ENCODE data around the gene RAB3D.
"Not testable (repeated sequence)": the region's sequence is repeated elsewhere in the genome, so short reads cannot be mapped to it uniquely, and the experiment has no call there.

Gene RAB3D

GRCh38 chr19:11365557-11366117, 26.2 kb upstream of the RAB3D start:
- DNase-seq = no peak

GRCh38 chr19:11364935-11365334, 25.5 kb upstream of the RAB3D start:
- DNase-seq = no peak

- no peak for DNase-seq
Observed at GRCh38 chr19:11364296-11364904, 24.9 kb upstream of the RAB3D start.

- DNase-seq = no peak
Observed at GRCh38 chr19:11363881-11364280, 24.4 kb upstream of the RAB3D start.

GRCh38 chr19:11361771-11362731, 22.6 kb upstream of the RAB3D start:
- DNase-seq = no peak

GRCh38 chr19:11361037-11361770, 21.7 kb upstream of the RAB3D start:
- DNase-seq = no peak

- DNase-seq = no peak
Observed at GRCh38 chr19:11359421-11359820, 20.0 kb upstream of the RAB3D start.

- DNase-seq = no peak
Observed at GRCh38 chr19:11356676-11357550, 17.5 kb upstream of the RAB3D start.

GRCh38 chr19:11356074-11356397, 16.6 kb upstream of the RAB3D start:
- DNase-seq = no peak

- peak; percentile 90 to 92 for DNase-seq
Observed at GRCh38 chr19:11355160-11356073, 16.0 kb upstream of the RAB3D start, which contains the start of gene PLPPR2. Gene PLPPR2, plus strand, starts transcription at chr19:11355432. Its CDS starts 2,242 bp downstream, at chr19:11357674.

- DNase-seq = not testable (repeated sequence)
Observed at GRCh38 chr19:11354102-11354501, 14.6 kb upstream of the RAB3D start.

- DNase-seq = no peak
Observed at GRCh38 chr19:11349171-11349570, 9.7 kb upstream of the RAB3D start.

- DNase-seq = no peak
Observed at GRCh38 chr19:11347546-11348039, 8.1 kb upstream of the RAB3D start.

- DNase-seq = peak; percentile 99
Observed at GRCh38 chr19:11346104-11346940, 6.9 kb upstream of the RAB3D start, which contains the start of the genes CCDC159 and TMEM205. Gene CCDC159, plus strand, starts transcription at chr19:11346519. Its CDS starts 88 bp downstream, at chr19:11346607. Gene TMEM205, minus strand, starts transcription at chr19:11346268. Its CDS starts 649 bp downstream, at chr19:11345619.

- DNase-seq = no peak
Observed at GRCh38 chr19:11345122-11345803, 5.8 kb upstream of the RAB3D start.

GRCh38 chr19:11342429-11342828, 3.0 kb upstream of the RAB3D start:
- no peak for DNase-seq

GRCh38 chr19:11340099-11340467, 626 bp upstream of the RAB3D start:
- DNase-seq = not testable (repeated sequence)

GRCh38 chr19:11338569-11339253, 746 bp downstream of the RAB3D start:
- no peak for DNase-seq
